ENCODE measurements around the gene GHRH. TPM values are rescaled to one million over a fixed set of nuclear protein-coding genes. Genes with fewer than 3 reads are reported as not detected.

Gene GHRH
- total RNA-seq, 1 experiment from 2014 or later = not detected

GRCh38 chr20:37228082-37228481 is 33.5 kb downstream of the GHRH start:
- Histone ChIP-seq H3K4me3 (ENCODE audit: low read length) (no peak overlapping the region), H3K9me3 (ENCODE audit: low read length) (no peaks in the 10 kb centered on the region), H3K27ac (ENCODE audit: low read length) (no peak overlapping the region), H3K9ac (ENCODE audit: low read length) (no peak overlapping the region), H3K4me1 (ENCODE audit: low read length) (no peaks in the 10 kb centered on the region), H4K20me1 (ENCODE audit: insufficient read depth, low read depth, low read length) (no peaks in the 10 kb centered on the region), H3K9me2 (replicated peaks; ENCODE audit: insufficient read depth, low read length) (no peaks in the 10 kb centered on the region), H3K4me2 (ENCODE audit: low read depth, low read length, poor library complexity, severe bottlenecking) (no peak overlapping the region), H3K36me3 (ENCODE audit: insufficient read depth, low read length) (peaks cover 81% of the 10 kb centered on the region), H2AFZ (ENCODE audit: low read length) (no peak overlapping the region), H3K79me2 (ENCODE audit: low read length) (no peaks in the 10 kb centered on the region), H3K27me3 (ENCODE audit: low read length) (no peaks in the 10 kb centered on the region)
- no peak for DNase-seq

- no peak for DNase-seq
- Histone ChIP-seq H3K9me3 (ENCODE audit: low read length) (no peaks in the 10 kb centered on the region), H3K9ac (ENCODE audit: low read length) (no peak overlapping the region), H3K4me2 (ENCODE audit: low read depth, low read length, poor library complexity, severe bottlenecking) (no peak overlapping the region), H3K9me2 (replicated peaks; ENCODE audit: insufficient read depth, low read length) (no peaks in the 10 kb centered on the region), H4K20me1 (ENCODE audit: insufficient read depth, low read depth, low read length) (no peaks in the 10 kb centered on the region), H3K4me1 (ENCODE audit: low read length) (peaks cover 8% of the 10 kb centered on the region), H3K27me3 (ENCODE audit: low read length) (no peaks in the 10 kb centered on the region), H3K36me3 (ENCODE audit: insufficient read depth, low read length) (peaks cover 81% of the 10 kb centered on the region), H2AFZ (ENCODE audit: low read length) (no peak overlapping the region), H3K79me2 (ENCODE audit: low read length) (peaks cover under 1% of the 10 kb centered on the region; the same call in 1 of the 2 replicates), H3K4me3 (ENCODE audit: low read length) (no peak overlapping the region), H3K27ac (ENCODE audit: low read length) (no peak overlapping the region)
These were observed 34.7 kb downstream of the GHRH start for GRCh38 chr20:37226889-37227288.

GRCh38 chr20:37225146-37225545 is 36.5 kb downstream of the GHRH start:
- Histone ChIP-seq H2AFZ (ENCODE audit: low read length) (no peak overlapping the region), H3K36me3 (ENCODE audit: insufficient read depth, low read length) (peaks cover 76% of the 10 kb centered on the region), H3K4me3 (ENCODE audit: low read length) (no peak overlapping the region), H3K9ac (ENCODE audit: low read length) (no peak overlapping the region), H3K4me1 (ENCODE audit: low read length) (peaks cover 9% of the 10 kb centered on the region), H3K9me3 (ENCODE audit: low read length) (no peaks in the 10 kb centered on the region), H3K4me2 (ENCODE audit: low read depth, low read length, poor library complexity, severe bottlenecking) (no peak overlapping the region), H3K27ac (ENCODE audit: low read length) (no peak overlapping the region), H3K9me2 (replicated peaks; ENCODE audit: insufficient read depth, low read length) (no peaks in the 10 kb centered on the region), H4K20me1 (ENCODE audit: insufficient read depth, low read depth, low read length) (no peaks in the 10 kb centered on the region), H3K27me3 (ENCODE audit: low read length) (no peaks in the 10 kb centered on the region), H3K79me2 (ENCODE audit: low read length) (peaks cover 14% of the 10 kb centered on the region)
- no peak for DNase-seq

GRCh38 chr20:37223053-37223452 is 38.6 kb downstream of the GHRH start:
- no peaks in the 10 kb centered on the region for H3K9me2 ChIP-seq (replicated peaks; ENCODE audit: insufficient read depth, low read length)
- no peak overlapping the region for H3K4me2 ChIP-seq (ENCODE audit: low read depth, low read length, poor library complexity, severe bottlenecking)
- H3K9ac ChIP-seq (ENCODE audit: low read length) = no peak overlapping the region
- peaks cover 9% of the 10 kb centered on the region for H3K4me1 ChIP-seq (ENCODE audit: low read length)
- 0 out of 2 replicates have a peak overlapping the region, but pooled peaks have one; percentile 6 for H3K27ac ChIP-seq (ENCODE audit: low read length)
- H4K20me1 ChIP-seq (ENCODE audit: insufficient read depth, low read depth, low read length) = no peaks in the 10 kb centered on the region
- DNase-seq = peak; percentile 51
- no peaks in the 10 kb centered on the region for H3K27me3 ChIP-seq (ENCODE audit: low read length)
- H3K9me3 ChIP-seq (ENCODE audit: low read length) = no peaks in the 10 kb centered on the region
- no peak overlapping the region for H2AFZ ChIP-seq (ENCODE audit: low read length)
- H3K36me3 ChIP-seq (ENCODE audit: insufficient read depth, low read length) = peaks cover 74% of the 10 kb centered on the region
- peaks cover 30% of the 10 kb centered on the region for H3K79me2 ChIP-seq (ENCODE audit: low read length)
- H3K4me3 ChIP-seq (ENCODE audit: low read length) = no peak overlapping the region

GRCh38 chr20:37222086-37222485 is 39.5 kb downstream of the GHRH start:
- Histone ChIP-seq H3K27me3 (ENCODE audit: low read length) (no peaks in the 10 kb centered on the region), H3K4me3 (ENCODE audit: low read length) (no peak overlapping the region), H3K9ac (ENCODE audit: low read length) (no peak overlapping the region), H3K79me2 (ENCODE audit: low read length) (peaks cover 30% of the 10 kb centered on the region), H3K36me3 (ENCODE audit: insufficient read depth, low read length) (peaks cover 66% of the 10 kb centered on the region), H2AFZ (ENCODE audit: low read length) (no peak overlapping the region), H3K9me2 (replicated peaks; ENCODE audit: insufficient read depth, low read length) (no peaks in the 10 kb centered on the region), H3K9me3 (ENCODE audit: low read length) (no peaks in the 10 kb centered on the region), H3K27ac (ENCODE audit: low read length) (no peak overlapping the region), H3K4me2 (ENCODE audit: low read depth, low read length, poor library complexity, severe bottlenecking) (no peak overlapping the region), H3K4me1 (ENCODE audit: low read length) (peaks cover 9% of the 10 kb centered on the region), H4K20me1 (ENCODE audit: insufficient read depth, low read depth, low read length) (no peaks in the 10 kb centered on the region)
- DNase-seq = no peak

- Histone ChIP-seq H3K79me2 (ENCODE audit: low read length) (peaks cover 30% of the 10 kb centered on the region), H3K4me3 (ENCODE audit: low read length) (no peak overlapping the region), H3K36me3 (ENCODE audit: insufficient read depth, low read length) (peaks cover 66% of the 10 kb centered on the region)
These were observed 40.9 kb downstream of the GHRH start for GRCh38 chr20:37220731-37221130.

GRCh38 chr20:37219751-37220668 is 41.6 kb downstream of the GHRH start:
- Histone ChIP-seq H3K9ac (ENCODE audit: low read length) (no peak overlapping the region), H3K27ac (ENCODE audit: low read length) (no peak overlapping the region), H2AFZ (ENCODE audit: low read length) (no peak overlapping the region), H3K4me1 (ENCODE audit: low read length) (peaks cover 9% of the 10 kb centered on the region), H3K9me2 (replicated peaks; ENCODE audit: insufficient read depth, low read length) (no peaks in the 10 kb centered on the region), H3K4me3 (ENCODE audit: low read length) (no peak overlapping the region), H3K9me3 (ENCODE audit: low read length) (no peaks in the 10 kb centered on the region), H3K4me2 (ENCODE audit: low read depth, low read length, poor library complexity, severe bottlenecking) (no peak overlapping the region), H3K79me2 (ENCODE audit: low read length) (peaks cover 30% of the 10 kb centered on the region), H4K20me1 (ENCODE audit: insufficient read depth, low read depth, low read length) (no peaks in the 10 kb centered on the region), H3K36me3 (ENCODE audit: insufficient read depth, low read length) (peaks cover 69% of the 10 kb centered on the region), H3K27me3 (ENCODE audit: low read length) (no peaks in the 10 kb centered on the region)
- no peak for DNase-seq

More at GRCh38 chr20:37220731-37221130, 40.9 kb downstream of the GHRH start:
- Histone ChIP-seq H4K20me1 (ENCODE audit: insufficient read depth, low read depth, low read length) (no peaks in the 10 kb centered on the region), H3K27me3 (ENCODE audit: low read length) (no peaks in the 10 kb centered on the region), H3K4me1 (ENCODE audit: low read length) (peaks cover 9% of the 10 kb centered on the region), H3K9me3 (ENCODE audit: low read length) (no peaks in the 10 kb centered on the region), H3K4me2 (ENCODE audit: low read depth, low read length, poor library complexity, severe bottlenecking) (no peak overlapping the region), H3K9ac (ENCODE audit: low read length) (no peak overlapping the region), H2AFZ (ENCODE audit: low read length) (no peak overlapping the region), H3K27ac (ENCODE audit: low read length) (no peak overlapping the region), H3K9me2 (replicated peaks; ENCODE audit: insufficient read depth, low read length) (no peaks in the 10 kb centered on the region)
- DNase-seq = no peak

GRCh38 chr20:37218976-37219375 is 42.6 kb downstream of the GHRH start:
- no peak for DNase-seq
- H3K4me3 ChIP-seq (ENCODE audit: low read length) = no peak overlapping the region
- H3K36me3 ChIP-seq (ENCODE audit: insufficient read depth, low read length) = peaks cover 66% of the 10 kb centered on the region
- no peak overlapping the region for H3K4me2 ChIP-seq (ENCODE audit: low read depth, low read length, poor library complexity, severe bottlenecking)
- H3K79me2 ChIP-seq (ENCODE audit: low read length) = peaks cover 30% of the 10 kb centered on the region
- no peak overlapping the region for H2AFZ ChIP-seq (ENCODE audit: low read length)
- no peaks in the 10 kb centered on the region for H4K20me1 ChIP-seq (ENCODE audit: insufficient read depth, low read depth, low read length)
- H3K27ac ChIP-seq (ENCODE audit: low read length) = no peak overlapping the region
- no peaks in the 10 kb centered on the region for H3K27me3 ChIP-seq (ENCODE audit: low read length)
- no peak overlapping the region for H3K9ac ChIP-seq (ENCODE audit: low read length)
- H3K9me3 ChIP-seq (ENCODE audit: low read length) = no peaks in the 10 kb centered on the region
- H3K9me2 ChIP-seq (replicated peaks; ENCODE audit: insufficient read depth, low read length) = no peaks in the 10 kb centered on the region
- H3K4me1 ChIP-seq (ENCODE audit: low read length) = peaks cover 9% of the 10 kb centered on the region
